Measurements from ENCODE around the gene KIAA0753. TPM values are rescaled to one million over a fixed set of nuclear protein-coding genes. Genes with fewer than 3 reads are reported as not detected.

Gene KIAA0753
- 53.9 and 56.5 TPM in 2 replicates for total RNA-seq (2013; cell fraction: nucleolus; rRNA removed)
- total RNA-seq (2014; rRNA removed) (10.1 and 13.4 TPM in 2 replicates), total RNA-seq (2014; rRNA removed; fragmentation: Illumina TruSeq; extraction: Trizol) (12.7 and 15.2 TPM in 2 replicates), total RNA-seq (2021) (12.0 and 12.9 TPM in 2 replicates), polyA plus RNA-seq (2011; rRNA removed) (7.3 and 8.1 TPM in 2 replicates), polyA plus RNA-seq (2014; fragmentation: Illumina TruSeq; extraction: Trizol) (12.5 and 15.3 TPM in 2 replicates), polyA plus RNA-seq (2014; fragmentation: Nextera tagmentation; extraction: Ambion mirVana) (1 to 10 TPM; 2.2 to 3.3 TPM), polyA plus RNA-seq (2014; rRNA removed) (7.9 and 10.3 TPM in 2 replicates), polyA plus RNA-seq (2016; fragmentation: Nextera tagmentation; extraction: Ambion mirVana) (1 to 10 TPM; 5.9 to 7.5 TPM), polyA minus RNA-seq (2011; rRNA and poly(A)+ RNA removed) (6.0 and 9.0 TPM in 2 replicates), Bru-seq, nascent RNA (percentile 66 among the genes with signal in this experiment), BruChase-seq, experiment 1, labeled RNA remaining after a 6-hour chase (percentile 71 among the genes with signal in this experiment), BruChase-seq, experiment 2, labeled RNA remaining after a 2-hour chase (percentile 77 among the genes with signal in this experiment)
- polyA plus RNA-seq (2011; ENCODE audit: low read depth) = 6.7 TPM
- polyA plus RNA-seq (2011; cell fraction: cytosol; rRNA removed) = 4.3 and 5.4 TPM in 2 replicates
- 19.7 and 22.3 TPM in 2 replicates for polyA plus RNA-seq (2011; cell fraction: nucleus; rRNA removed)
- polyA plus RNA-seq (2012) = 5.3 and 9.0 TPM in 2 replicates
- 3.7 and 4.3 TPM in 2 replicates for polyA minus RNA-seq (2011; cell fraction: cytosol; rRNA and poly(A)+ RNA removed)
- polyA minus RNA-seq (2011; cell fraction: nucleus; rRNA and poly(A)+ RNA removed) = 15.8 and 19.7 TPM in 2 replicates
- long read RNA-seq, experiment 1, partial matches to known transcripts = 0 of 4 reads
- long read RNA-seq, experiment 1, other reads (novel, unspliced or antisense) = 4 of 4 reads
- long read RNA-seq, experiment 2, partial matches to known transcripts = 6 of 14 reads
- long read RNA-seq, experiment 2, other reads (novel, unspliced or antisense) = 7 of 14 reads

- DNase-seq (ENCODE audit: low read depth, low spot score) (peak; percentile 84), ATAC-seq (peak; percentile 94), FAIRE-seq (peak; percentile 86)
- ChIA-PET SMC1A (ENCODE audit: uncharacterized antibody, unreplicated experiment) (interaction anchor here (1.0 to 2.1 kb wide), 2 partner anchors 10 to 168 kb away, joined by 3 to 8 read pairs; partner anchors contain the start of genes C17orf100 and MED31), RAD21 (ENCODE audit: unreplicated experiment) (no interaction called here), CTCF (interaction anchor here (0.6 to 2.2 kb wide), 3 partner anchors 8 to 168 kb away, joined by 3 to 9 read pairs (median 5); no protein-coding TSS in a partner anchor), POLR2A (interaction anchor here (0.8 to 2.0 kb wide), 4 partner anchors 9 to 17 kb away, joined by 3 to 11 read pairs (median 4); partner anchors contain the start of genes C17orf100 and MED31)
- H4K20me1 ChIP-seq (ENCODE audit: control insufficient read depth, insufficient read depth) = no peaks in the 10 kb centered on the region
- H3K27ac ChIP-seq (ENCODE audit: control insufficient read depth, insufficient read depth) = peak within 1 kb of the TSS; percentile 83
- H3K4me2 ChIP-seq (ENCODE audit: control insufficient read depth, insufficient read depth) = peak within 1 kb of the TSS; percentile 88
- peaks cover 11% of the 10 kb centered on the region; the same call in 1 of the 2 replicates for H3K4me1 ChIP-seq (ENCODE audit: control insufficient read depth, insufficient read depth, low read length)
- H3K27me3 ChIP-seq (replicated peaks in 1 of 2; ENCODE audit: control insufficient read depth in 2 of 2, insufficient read depth in 2 of 2, low read length in 1 of 2) = no peaks in the 10 kb centered on the region
- H3K79me2 ChIP-seq (ENCODE audit: control insufficient read depth, insufficient read depth, low read length) = peaks cover 33% of the 10 kb centered on the region
- peaks cover 0 to 12% of the 10 kb centered on the region in 2 experiments; a peak in 1 of 4 replicates for H3K36me3 ChIP-seq (ENCODE audit: control insufficient read depth in 2 of 2, insufficient read depth in 2 of 2, low read length in 1 of 2)
- WGBS (ENCODE audit: insufficient coverage, insufficient replicate concordance, low lambda C conversion rate, missing lambda C conversion rate) = under 1% methylated on average over 52 of the region's 52 CpGs
- peak within 1 kb of the TSS; percentile 87 for H3K4me3 ChIP-seq
- no peaks in the 10 kb centered on the region for H3K9me3 ChIP-seq (replicated peaks; ENCODE audit: control insufficient read depth, insufficient read depth, low read length)
- BruUV-seq (replicated peaks) = no TSS peak
- in situ Hi-C loops (cut with MboI) = no loop called here
- peak within 1 kb of the TSS; percentile 84 for H3K9ac ChIP-seq (ENCODE audit: control insufficient read depth, insufficient read depth, low read length)
- H2AFZ ChIP-seq (ENCODE audit: control insufficient read depth, low read depth, low read length) = peak within 1 kb of the TSS; percentile 96
- intact Hi-C loops (cut with micrococcal nuclease; ENCODE audit: unreplicated experiment) = loop anchor here (1.0 kb wide), 1 partner anchor 11 kb away; the partner anchor contains the start of genes C17orf100 and MED31
- TF ChIP-seq, protein P1, sequence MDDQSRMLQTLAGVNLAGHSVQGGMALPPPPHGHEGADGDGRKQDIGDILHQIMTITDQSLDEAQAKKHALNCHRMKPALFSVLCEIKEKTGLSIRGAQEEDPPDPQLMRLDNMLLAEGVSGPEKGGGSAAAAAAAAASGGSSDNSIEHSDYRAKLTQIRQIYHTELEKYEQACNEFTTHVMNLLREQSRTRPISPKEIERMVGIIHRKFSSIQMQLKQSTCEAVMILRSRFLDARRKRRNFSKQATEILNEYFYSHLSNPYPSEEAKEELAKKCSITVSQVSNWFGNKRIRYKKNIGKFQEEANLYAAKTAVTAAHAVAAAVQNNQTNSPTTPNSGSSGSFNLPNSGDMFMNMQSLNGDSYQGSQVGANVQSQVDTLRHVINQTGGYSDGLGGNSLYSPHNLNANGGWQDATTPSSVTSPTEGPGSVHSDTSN (IDR thresholded peaks at IDR 0.05; ENCODE audit: insufficient replicate concordance, low read depth, low read length) = peak; percentile 6
- TF ChIP-seq NR2F1 (conservative IDR thresholded peaks at IDR 0.05) = peak; percentile 53; the same call in 1 of the 2 replicates
- peak; percentile 53; the same call in 1 of the 2 replicates for TF ChIP-seq MLLT1 (IDR thresholded peaks at IDR 0.05)
- no peak for TF ChIP-seq HDAC2 (IDR thresholded peaks at IDR 0.05)
- TF ChIP-seq CREB1 (IDR thresholded peaks at IDR 0.05; ENCODE audit: low read depth) = peak; percentile 61; the same call in 1 of the 2 replicates
- peak; percentile 5 for TF ChIP-seq RELA (IDR thresholded peaks at IDR 0.05; ENCODE audit: borderline replicate concordance, partially characterized antibody)
- TF ChIP-seq ZNF207 (IDR thresholded peaks at IDR 0.05; ENCODE audit: borderline replicate concordance) = peak; percentile 70; the same call in 1 of the 2 replicates
- no peak for TF ChIP-seq PRDM15 (CRISPR knock-in tag; IDR thresholded peaks at IDR 0.05)
- TF ChIP-seq IKZF2 (IDR thresholded peaks at IDR 0.05) = peak in 1 of 2 experiments; percentile 29; a peak in 1 of 4 replicates
- no peak for TF ChIP-seq ZNF384 (IDR thresholded peaks at IDR 0.05; ENCODE audit: borderline replicate concordance, low read depth, low read length)
These were observed at the start of gene KIAA0753, which contains the start of gene TXNDC17 for GRCh38 chr17:6640536-6641246. Gene KIAA0753, minus strand, starts transcription at chr17:6640711. Its CDS starts 5,608 bp downstream, at chr17:6635103. Gene TXNDC17, plus strand, starts transcription at chr17:6641060. Its CDS starts 23 bp downstream, at chr17:6641083.
